WTC11 (cell line): ENCODE measurements around the gene SPECC1L.

Experiments
- CBFB ChIP-seq: sonication (generic); formaldehyde crosslinking; IDR thresholded peaks from 2 replicates; pipeline ENCODE4 v1.8.1; 2022; ENCODE audit warnings: mild to moderate bottlenecking, low read depth, missing genetic modification reagents
- CTCF ChIP-seq: fragments of 200-600 bp; IDR thresholded peaks from 2 replicates; pipeline ENCODE4 v1.8.0; 2022; ENCODE audit warnings: antibody characterized with exemption
- NFYB ChIP-seq: sonication (generic); formaldehyde crosslinking; conservative IDR thresholded peaks from 2 replicates; pipeline ENCODE4 v1.8.0; 2022; ENCODE audit warnings: low read depth, missing genetic modification reagents
- TF ChIP-seq, protein P1 (sequence below): sonication (generic); formaldehyde crosslinking; IDR thresholded peaks from 2 replicates; pipeline ENCODE4 v1.8.1; 2022; ENCODE audit warnings: mild to moderate bottlenecking, missing genetic modification reagents, moderate library complexity, borderline replicate concordance
- TF ChIP-seq, protein P2 (sequence below): sonication (generic); formaldehyde crosslinking; conservative IDR thresholded peaks from 2 replicates; pipeline ENCODE4 v1.8.1; 2022; ENCODE audit warnings: mild to moderate bottlenecking, missing genetic modification reagents

DNA sequence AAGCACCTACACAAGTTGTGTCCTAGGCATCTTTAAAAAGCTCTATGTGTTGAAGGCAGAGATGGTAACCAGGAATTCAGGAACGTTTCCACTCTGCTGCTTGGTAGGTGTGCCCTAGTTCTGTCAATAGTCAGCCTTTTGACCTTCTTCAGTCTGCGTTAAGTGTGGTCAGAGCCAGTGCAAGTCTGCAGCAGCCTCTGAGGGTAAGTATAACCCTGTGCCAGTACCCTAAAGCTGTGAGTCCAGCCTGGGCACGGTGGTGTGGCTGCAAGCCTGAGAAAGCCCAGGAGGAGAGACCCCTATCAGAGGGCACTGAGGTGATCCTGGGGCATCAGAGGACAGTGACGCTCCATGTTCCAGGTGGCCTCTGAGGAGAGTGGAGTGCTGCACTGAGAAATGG, 80.0 kb downstream of the SPECC1L start:
- TF ChIP-seq, protein P1, sequence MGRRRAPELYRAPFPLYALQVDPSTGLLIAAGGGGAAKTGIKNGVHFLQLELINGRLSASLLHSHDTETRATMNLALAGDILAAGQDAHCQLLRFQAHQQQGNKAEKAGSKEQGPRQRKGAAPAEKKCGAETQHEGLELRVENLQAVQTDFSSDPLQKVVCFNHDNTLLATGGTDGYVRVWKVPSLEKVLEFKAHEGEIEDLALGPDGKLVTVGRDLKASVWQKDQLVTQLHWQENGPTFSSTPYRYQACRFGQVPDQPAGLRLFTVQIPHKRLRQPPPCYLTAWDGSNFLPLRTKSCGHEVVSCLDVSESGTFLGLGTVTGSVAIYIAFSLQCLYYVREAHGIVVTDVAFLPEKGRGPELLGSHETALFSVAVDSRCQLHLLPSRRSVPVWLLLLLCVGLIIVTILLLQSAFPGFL (CRISPR knock-in tag), result no peak
- TF ChIP-seq CTCF (no peak), NFYB (CRISPR knock-in tag) (no peak), CBFB (no peak)
- TF ChIP-seq, protein P2, sequence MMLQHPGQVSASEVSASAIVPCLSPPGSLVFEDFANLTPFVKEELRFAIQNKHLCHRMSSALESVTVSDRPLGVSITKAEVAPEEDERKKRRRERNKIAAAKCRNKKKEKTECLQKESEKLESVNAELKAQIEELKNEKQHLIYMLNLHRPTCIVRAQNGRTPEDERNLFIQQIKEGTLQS (CRISPR knock-in tag), result no peak
